IMR-90 (cell line): ENCODE results near the gene ALCAM. TPM values are rescaled to one million over a fixed set of nuclear protein-coding genes. Genes with fewer than 3 reads are reported as not detected.

Source experiments
- ATAC-seq: fragments of 200-7000 bp; cut with Tn5 transposase; 2 replicates; pipeline ENCODE4 v1.9.1; 2020; ENCODE audit warnings: low read depth, mild to moderate bottlenecking, moderate library complexity
- BruUV-seq: library from RNA; stranded (reverse); fragments of 400-500 nt; replicated peaks from 2 replicates; lab custom pipeline; 2021; lab: Mats Ljungman, UMichigan
- CTCF ChIA-PET: fragments of 300-600 bp; formaldehyde crosslinking; extraction: SDS; loops from one replicate; lab custom pipeline; 2021; ENCODE audit warnings: antibody characterized with exemption; lab: Yijun Ruan, JAX
- POLR2A ChIA-PET: fragments of 300-600 bp; sonication (Branson Sonifier 250); formaldehyde crosslinking; loops from one replicate; lab custom pipeline; 2022; ENCODE audit warnings: antibody characterized with exemption; ENCODE audit not compliant: unreplicated experiment; lab: Charles Lee
- DNase-seq: peaks from one replicate; pipeline ENCODE4 v3.0.0; 2013
- H2AFZ ChIP-seq: replicated peaks from 2 replicates; pipeline ENCODE3; 2013; ENCODE audit warnings: low read length, mild to moderate bottlenecking; ENCODE audit not compliant: poor library complexity
- H2AK5ac ChIP-seq: 2 replicates; pipeline ENCODE4 v1.6.1; 2013; ENCODE audit warnings: low read depth, low read length, inconsistent platforms
- H2AK9ac ChIP-seq: replicated peaks from 2 replicates; pipeline ENCODE3; 2013; ENCODE audit warnings: mild to moderate bottlenecking, low read depth, low read length, moderate library complexity; ENCODE audit not compliant: poor library complexity
- H2BK120ac ChIP-seq: 2 replicates; pipeline ENCODE4 v1.6.1; 2013; ENCODE audit warnings: low read depth, low read length, inconsistent platforms
- H2BK15ac ChIP-seq: 3 replicates; pipeline ENCODE4 v1.6.1; 2013; ENCODE audit warnings: low read depth, low read length, inconsistent platforms
- H2BK20ac ChIP-seq: 2 replicates; pipeline ENCODE4 v1.6.1; 2013; ENCODE audit warnings: low read depth, mild to moderate bottlenecking, inconsistent platforms, low read length, moderate library complexity
- H2BK5ac ChIP-seq: 2 replicates; pipeline ENCODE4 v1.6.1; 2013; ENCODE audit warnings: mild to moderate bottlenecking, low read depth, low read length, inconsistent platforms; ENCODE audit not compliant: poor library complexity, severe bottlenecking
- H3K14ac ChIP-seq: replicated peaks from 2 replicates; pipeline ENCODE4 v1.6.1; 2013; ENCODE audit warnings: low read depth, low read length, inconsistent platforms
- H3K18ac ChIP-seq: 2 replicates; pipeline ENCODE4 v1.6.1; 2013; ENCODE audit warnings: low read depth, low read length, control low read depth
- H3K23ac ChIP-seq: 2 replicates; pipeline ENCODE4 v1.6.1; 2013; ENCODE audit warnings: low read depth, low read length, inconsistent platforms
- H3K27ac ChIP-seq: 2 replicates; pipeline ENCODE4 v1.5.1; 2013; ENCODE audit warnings: mild to moderate bottlenecking, control low read depth, low read length; ENCODE audit not compliant: insufficient read depth
- H3K27me3 ChIP-seq: 2 replicates; pipeline ENCODE4 v1.6.1; 2013; ENCODE audit warnings: low read length; ENCODE audit not compliant: control insufficient read depth, insufficient read depth
- H3K36me3 ChIP-seq: 2 replicates; pipeline ENCODE4 v1.6.1; 2013; ENCODE audit warnings: low read length, mixed read lengths; ENCODE audit not compliant: control insufficient read depth, insufficient read depth
- H3K4ac ChIP-seq: 2 replicates; pipeline ENCODE4 v1.6.1; 2013; ENCODE audit warnings: low read depth, low read length, inconsistent platforms
- H3K4me1 ChIP-seq: 2 replicates; pipeline ENCODE4 v1.6.1; 2013; ENCODE audit warnings: low read length, mixed read lengths; ENCODE audit not compliant: control insufficient read depth, insufficient read depth
- H3K4me2 ChIP-seq: 2 replicates; pipeline ENCODE4 v1.6.1; 2013; ENCODE audit warnings: low read depth, mild to moderate bottlenecking, control low read depth, low read length, moderate library complexity
- H3K4me3 ChIP-seq: 2 replicates; pipeline ENCODE4 v1.5.1; 2013; ENCODE audit warnings: low read depth, mild to moderate bottlenecking, control low read depth, low read length, moderate library complexity; ENCODE audit not compliant: insufficient read depth
- H3K56ac ChIP-seq: 2 replicates; pipeline ENCODE4 v1.6.1; 2013; ENCODE audit warnings: low read length, inconsistent platforms; ENCODE audit not compliant: insufficient read depth; ENCODE audit errors: extremely low read depth
- H3K79me1 ChIP-seq, 2 experiments: 2 replicates each; pipeline ENCODE4 v1.6.1; 2013; ENCODE audit warnings: low read length in 2 of 2, inconsistent platforms in 1 of 2, low read depth in 1 of 2
- H3K9ac ChIP-seq: 2 replicates; pipeline ENCODE4 v1.6.1; 2013; ENCODE audit warnings: low read depth, low read length, control low read depth
- H3K9me1 ChIP-seq: 2 replicates; pipeline ENCODE4 v1.6.1; 2013; ENCODE audit warnings: low read length, inconsistent platforms; ENCODE audit not compliant: insufficient read depth
- H3K9me3 ChIP-seq: 2 replicates; pipeline ENCODE4 v1.6.1; 2013; ENCODE audit warnings: low read length; ENCODE audit not compliant: control insufficient read depth, insufficient read depth
- H4K20me1 ChIP-seq: 2 replicates; pipeline ENCODE4 v1.6.1; 2013; ENCODE audit warnings: low read length, inconsistent platforms; ENCODE audit not compliant: insufficient read depth
- H4K5ac ChIP-seq: 2 replicates; pipeline ENCODE4 v1.6.1; 2013; ENCODE audit warnings: mild to moderate bottlenecking, low read depth, low read length, control low read depth
- H4K8ac ChIP-seq, 2 experiments: 2 replicates each; pipeline ENCODE4 v1.6.1; 2013; ENCODE audit warnings: low read depth in 2 of 2, low read length in 2 of 2, control low read depth in 1 of 2, inconsistent platforms in 1 of 2
- H4K91ac ChIP-seq: 2 replicates; pipeline ENCODE4 v1.6.1; 2013; ENCODE audit warnings: low read depth, low read length, inconsistent platforms; ENCODE audit not compliant: insufficient read depth
- BHLHE40 ChIP-seq: fragments of 150-350 bp; IDR thresholded peaks from 2 replicates; pipeline ENCODE4 v1.6.1; 2016; ENCODE audit warnings: mild to moderate bottlenecking, low read depth, low read length
- CEBPB ChIP-seq: IDR thresholded peaks from 2 replicates; pipeline ENCODE4 v1.6.1; 2012; ENCODE audit warnings: low read depth, low read length, improper control_type of control experiment
- CTCF ChIP-seq: conservative IDR thresholded peaks from 2 replicates; pipeline ENCODE4 v1.5.1; 2012; ENCODE audit warnings: mild to moderate bottlenecking, low read depth, low read length, improper control_type of control experiment
- ELK1 ChIP-seq: fragments of 150-350 bp; IDR thresholded peaks from 2 replicates; pipeline ENCODE4 v1.6.1; 2016; ENCODE audit warnings: low read depth, mild to moderate bottlenecking, low read length, moderate library complexity, borderline replicate concordance
- FOS ChIP-seq: fragments of 150-350 bp; IDR thresholded peaks from 2 replicates; pipeline ENCODE4 v1.6.1; 2016; ENCODE audit warnings: low read depth, low read length
- MAFK ChIP-seq: IDR thresholded peaks from 2 replicates; pipeline ENCODE4 v1.6.1; 2012; ENCODE audit warnings: low read depth, low read length, improper control_type of control experiment
- MAZ ChIP-seq: IDR thresholded peaks from 2 replicates; pipeline ENCODE4 v1.6.1; 2012; ENCODE audit warnings: low read depth, mild to moderate bottlenecking, low read length, improper control_type of control experiment, moderate library complexity, borderline replicate concordance
- MXI1 ChIP-seq: IDR thresholded peaks from 2 replicates; pipeline ENCODE4 v1.6.1; 2012; ENCODE audit warnings: low read depth, mild to moderate bottlenecking, low read length, moderate library complexity, borderline replicate concordance
- NFE2L2 ChIP-seq: fragments of 150-350 bp; IDR thresholded peaks from 2 replicates; pipeline ENCODE4 v1.6.1; 2016; ENCODE audit warnings: low read depth, mild to moderate bottlenecking, low read length
- POLR2A ChIP-seq: IDR thresholded peaks from 2 replicates; pipeline ENCODE4 v1.6.1; 2012; ENCODE audit warnings: mild to moderate bottlenecking, low read depth, low read length
- RCOR1 ChIP-seq: IDR thresholded peaks from 2 replicates; pipeline ENCODE4 v1.6.1; 2012; ENCODE audit warnings: mild to moderate bottlenecking, low read length, improper control_type of control experiment; ENCODE audit not compliant: insufficient replicate concordance
- RFX5 ChIP-seq: IDR thresholded peaks from 2 replicates; pipeline ENCODE4 v1.8.0; 2012; ENCODE audit warnings: low read depth, mild to moderate bottlenecking, low read length, moderate library complexity
- SMC3 ChIP-seq: fragments of 150-350 bp; IDR thresholded peaks from 2 replicates; pipeline ENCODE4 v1.6.1; 2016; ENCODE audit warnings: low read depth, mild to moderate bottlenecking, antibody characterized with exemption, low read length, moderate library complexity
- USF2 ChIP-seq: fragments of 150-350 bp; IDR thresholded peaks from 2 replicates; pipeline ENCODE4 v1.6.1; 2017; ENCODE audit warnings: mild to moderate bottlenecking, antibody characterized with exemption, low read length, low read depth
- WGBS, 2 experiments: methylation state at CpG; one replicate each; pipeline versions ENCODE4 v1.1.5 to v1.1.7; 2013; ENCODE audit warnings: missing lambda C conversion rate in 2 of 2; ENCODE audit not compliant: insufficient read length in 1 of 2; ENCODE audit errors: extremely low coverage in 2 of 2; 5-methylcytosine and 5-hydroxymethylcytosine counted together
- dilution Hi-C: fragments of 300-500 bp; cut with HindIII; formaldehyde crosslinking; loops from one replicate; pipeline ENCODE4 v1.14.3; 2018; ENCODE audit warnings: low sequenced_read_pairs; ENCODE audit not compliant: unreplicated experiment
- in situ Hi-C: fragments of 300-500 bp; cut with MboI; formaldehyde crosslinking; loops from 3 replicates; pipeline ENCODE4 v1.14.3; 2019; ENCODE audit warnings: low sequenced_read_pairs, inconsistent platforms, mixed read lengths
- intact Hi-C: fragments of 100-400 bp; cut with micrococcal nuclease; formaldehyde crosslinking; loops from 2 replicates; pipeline ENCODE4 v1.10.0; 2022
- polyA plus RNA-seq, 3 experiments: library from polyadenylated mRNA; depleted of rRNA; stranded (reverse); fragments of >200 nt; gene quantifications; 2 replicates each; pipeline ENCODE4 v1.2.3, GENCODE V29; 2012; ENCODE audit warnings: low replicate concordance in 1 of 3
- total RNA-seq: library from RNA; depleted of rRNA; stranded (reverse); fragments of >200 nt; gene quantifications from 2 replicates; pipeline ENCODE4 v1.2.3, GENCODE V29; 2012

The ALCAM gene
- total and polyA plus RNA-seq, 2 of the 4 experiments (the other 2 are of a cell fraction) = 117 to 423 TPM

GRCh38 chr3:105466072-105466471 lies 99.4 kb downstream of the ALCAM start:
- POLR2A ChIA-PET = interaction anchor here (0.7 kb wide), 1 partner anchor 789 kb away, joined by 3 read pairs; no protein-coding TSS in a partner anchor
- ATAC-seq = no peak; the same call in 1 of the 2 replicates

More at GRCh38 chr3:105466072-105466471, 99.4 kb downstream of the ALCAM start:
- Histone ChIP-seq H2BK15ac (no peak overlapping the region), H2BK120ac (no peak overlapping the region), H4K91ac (no peak overlapping the region), H3K4ac (no peak overlapping the region), H3K9me3 (no peaks in the 10 kb centered on the region), H4K20me1 (peaks cover 3% of the 10 kb centered on the region; the same call in 1 of the 2 replicates), H3K27me3 (no peaks in the 10 kb centered on the region), H3K36me3 (no peaks in the 10 kb centered on the region), H2AK9ac (no peak overlapping the region), H2AK5ac (no peak overlapping the region), H3K27ac (no peak overlapping the region), H2BK20ac (no peak overlapping the region), H3K9ac (no peak overlapping the region), H4K8ac (peak overlapping the region in 1 of 2 experiments; percentile 2; a peak in 1 of 4 replicates), H3K4me3 (no peak overlapping the region), H4K5ac (no peak overlapping the region), H3K56ac (no peak overlapping the region), H2AFZ (no peak overlapping the region), H2BK5ac (peak overlapping the region; percentile 25), H3K9me1 (peaks cover 2% of the 10 kb centered on the region; the same call in 1 of the 2 replicates), H3K4me1 (peaks cover 6% of the 10 kb centered on the region), H3K23ac (0 out of 2 replicates have a peak overlapping the region, but pooled peaks have one; percentile 45), H3K79me1 (peaks cover 7 to 37% of the 10 kb centered on the region in 2 experiments), H3K4me2 (no peak overlapping the region), H3K18ac (no peak overlapping the region), H3K14ac (peak overlapping the region; percentile 34; the same call in 1 of the 2 replicates)
- BruUV-seq = no TSS peak
- intact Hi-C loops = no loop called here
- no peak for TF ChIP-seq MAFK
- no peak for TF ChIP-seq FOS
- no peak for TF ChIP-seq CTCF
- no peak for TF ChIP-seq USF2
- no peak for TF ChIP-seq RFX5
- TF ChIP-seq BHLHE40 = no peak
- TF ChIP-seq MAZ = no peak
- TF ChIP-seq SMC3 = no peak
- TF ChIP-seq MXI1 = no peak
- no peak for TF ChIP-seq POLR2A
- no peak for TF ChIP-seq NFE2L2
- no peak for TF ChIP-seq CEBPB
- TF ChIP-seq ELK1 = no peak
- TF ChIP-seq RCOR1 = no peak
- DNase-seq = no peak
- in situ Hi-C loops = no loop called here
- WGBS, 2 experiments = no CpG with 5 or more reads among the region's 3 CpGs
- CTCF ChIA-PET = interaction anchor here (0.7 to 1.3 kb wide), 3 partner anchors 12 to 18 kb away, joined by 3 to 4 read pairs (median 3); no protein-coding TSS in a partner anchor
- dilution Hi-C loops = no loop called here
